Transverse colon (tissue), 4 donors: Measurements from ENCODE around the gene CD177. TPM values are rescaled to one million over a fixed set of nuclear protein-coding genes. Genes with fewer than 3 reads are reported as not detected.

Source experiments
- DNase-seq: peaks from one replicate; pipeline ENCODE4 v3.0.0-alpha.2; 2019
- H3K27ac ChIP-seq, 4 donors: fragments of 200-600 bp; sonication (generic); 2 replicates each; pipeline ENCODE4 v1.5.1; 2016 to 2018; ENCODE audit warnings: inconsistent platforms in 4 of 4
- H3K27me3 ChIP-seq: fragments of 200-600 bp; sonication (generic); 2 replicates; pipeline ENCODE4 v1.5.1; 2017; ENCODE audit warnings: inconsistent platforms
- H3K36me3 ChIP-seq, 4 donors: fragments of 200-600 bp; sonication (generic); 2 replicates each; pipeline ENCODE4 v1.5.1; 2017 to 2019; ENCODE audit warnings: inconsistent platforms in 4 of 4
- H3K4me1 ChIP-seq, 4 donors: fragments of 200-600 bp; sonication (generic); 2 replicates each; pipeline ENCODE4 v1.5.1; 2017 to 2020; ENCODE audit warnings: inconsistent platforms in 4 of 4
- H3K4me3 ChIP-seq, 4 donors: fragments of 200-600 bp; sonication (generic); 1 replicate in 1 of 4; 2 replicates in 3 of 4; pipeline versions ENCODE4 v1.5.1 to v1.6.1; 2017 to 2019; ENCODE audit warnings: inconsistent platforms in 4 of 4
- H3K9me3 ChIP-seq, 2 donors: fragments of 200-600 bp; sonication (generic); 2 replicates each; pipeline ENCODE4 v1.5.1; 2017 to 2019; ENCODE audit warnings: inconsistent platforms in 2 of 2
- EP300 ChIP-seq: sonication (generic); formaldehyde crosslinking; IDR thresholded peaks from one replicate; pipeline ENCODE4 v1.6.1; 2017; ENCODE audit warnings: antibody characterized with exemption, low read depth
- POLR2A ChIP-seq: fragments of 450-650 bp; IDR thresholded peaks from one replicate; pipeline ENCODE4 v1.6.1; 2016; ENCODE audit warnings: antibody characterized with exemption, mild to moderate bottlenecking, moderate library complexity
- POLR2AphosphoS5 ChIP-seq, 3 donors: sonication (generic); formaldehyde crosslinking; IDR thresholded peaks; one replicate each; pipeline ENCODE4 v1.6.1; 2016; ENCODE audit warnings: antibody characterized with exemption in 3 of 3
- WGBS, 2 donors: methylation state at CpG; one replicate each; pipeline ENCODE4 v1.1.5; 2018; ENCODE audit warnings: low coverage in 1 of 2; 5-methylcytosine and 5-hydroxymethylcytosine counted together
- in situ Hi-C, 4 donors: fragments of 200-750 bp; cut with MboI; loops; one replicate each; pipeline versions ENCODE4 v1.15.0 to v1.15.1; 2017; ENCODE audit warnings: low sequenced_read_pairs in 3 of 4, low pct_ligation_motif_present in 1 of 4, low pct_unique_long_range_greater_than_20kb in 1 of 4
- intact Hi-C: fragments of 100-400 bp; cut with DNase I; formaldehyde crosslinking; loops from one replicate; pipeline ENCODE4 v1.15.1; 2023; ENCODE audit warnings: low total_unique reads
- total RNA-seq, 4 donors: library from RNA; depleted of rRNA; stranded (reverse); fragments of >200 nt; gene quantifications; one replicate each; pipeline ENCODE4 v1.1.0, GENCODE V29; 2016
- TF ChIP-seq, protein P1 (sequence below), 5 experiments: fragments of 200-600 bp in 3 of 5; fragments of 450-650 bp in 2 of 5; sonication (generic) in 3 of 5; IDR thresholded peaks; 1 replicate in 2 of 5; 2 replicates in 3 of 5; pipeline ENCODE4 v1.5.1; 2016 to 2017; ENCODE audit warnings: antibody characterized with exemption in 5 of 5, inconsistent platforms in 3 of 5, mild to moderate bottlenecking in 2 of 5, moderate library complexity in 1 of 5

The CD177 gene
- total RNA-seq, 4 donors from 2014 or later: 12.1 to 720 (median 82.6) TPM

DNA sequence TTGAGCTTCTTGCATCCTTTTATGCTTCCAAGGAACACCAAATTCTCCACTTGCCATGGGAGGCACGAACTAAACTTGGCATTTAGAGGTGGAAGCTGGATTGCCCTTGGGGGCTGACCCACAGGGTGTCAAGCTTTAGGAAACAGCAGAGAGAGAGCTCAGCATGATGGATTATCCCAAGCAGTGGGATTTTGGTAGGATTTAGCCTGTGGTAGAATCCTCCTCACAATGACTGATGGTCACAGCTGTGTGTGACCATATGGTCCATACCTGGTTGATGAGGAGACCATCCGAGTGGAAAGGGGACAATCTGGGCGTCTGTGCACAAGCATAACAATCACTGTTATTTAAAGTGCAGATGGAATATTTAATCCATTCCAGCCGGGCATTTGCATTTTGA is 44.0 kb upstream of the CD177 start:
- no peaks in the 10 kb centered on the region for H3K4me1 ChIP-seq
- H3K9me3 ChIP-seq: no peaks in the 10 kb centered on the region
- H3K27ac ChIP-seq: no peak overlapping the region
- no peaks in the 10 kb centered on the region for H3K36me3 ChIP-seq
- intact Hi-C loops: no loop called here
- no peaks in the 10 kb centered on the region for H3K27me3 ChIP-seq
- H3K4me3 ChIP-seq: no peak overlapping the region
- 58 to 93% methylated on average over 3 to 4 of the region's 4 CpGs for WGBS, 2 donors
- in situ Hi-C loops: loop anchor here in 1 of 4 donors (25.0 kb wide), 1 partner anchor 122 kb away; the partner anchor contains the start of gene PSG5
- TF ChIP-seq, protein P1, sequence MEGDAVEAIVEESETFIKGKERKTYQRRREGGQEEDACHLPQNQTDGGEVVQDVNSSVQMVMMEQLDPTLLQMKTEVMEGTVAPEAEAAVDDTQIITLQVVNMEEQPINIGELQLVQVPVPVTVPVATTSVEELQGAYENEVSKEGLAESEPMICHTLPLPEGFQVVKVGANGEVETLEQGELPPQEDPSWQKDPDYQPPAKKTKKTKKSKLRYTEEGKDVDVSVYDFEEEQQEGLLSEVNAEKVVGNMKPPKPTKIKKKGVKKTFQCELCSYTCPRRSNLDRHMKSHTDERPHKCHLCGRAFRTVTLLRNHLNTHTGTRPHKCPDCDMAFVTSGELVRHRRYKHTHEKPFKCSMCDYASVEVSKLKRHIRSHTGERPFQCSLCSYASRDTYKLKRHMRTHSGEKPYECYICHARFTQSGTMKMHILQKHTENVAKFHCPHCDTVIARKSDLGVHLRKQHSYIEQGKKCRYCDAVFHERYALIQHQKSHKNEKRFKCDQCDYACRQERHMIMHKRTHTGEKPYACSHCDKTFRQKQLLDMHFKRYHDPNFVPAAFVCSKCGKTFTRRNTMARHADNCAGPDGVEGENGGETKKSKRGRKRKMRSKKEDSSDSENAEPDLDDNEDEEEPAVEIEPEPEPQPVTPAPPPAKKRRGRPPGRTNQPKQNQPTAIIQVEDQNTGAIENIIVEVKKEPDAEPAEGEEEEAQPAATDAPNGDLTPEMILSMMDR (IDR thresholded peaks at IDR 0.05): no peak
- TF ChIP-seq POLR2A (no peak), EP300 (no peak), POLR2AphosphoS5 (IDR thresholded peaks at IDR 0.05) (no peak)
- no peak for DNase-seq

DNA sequence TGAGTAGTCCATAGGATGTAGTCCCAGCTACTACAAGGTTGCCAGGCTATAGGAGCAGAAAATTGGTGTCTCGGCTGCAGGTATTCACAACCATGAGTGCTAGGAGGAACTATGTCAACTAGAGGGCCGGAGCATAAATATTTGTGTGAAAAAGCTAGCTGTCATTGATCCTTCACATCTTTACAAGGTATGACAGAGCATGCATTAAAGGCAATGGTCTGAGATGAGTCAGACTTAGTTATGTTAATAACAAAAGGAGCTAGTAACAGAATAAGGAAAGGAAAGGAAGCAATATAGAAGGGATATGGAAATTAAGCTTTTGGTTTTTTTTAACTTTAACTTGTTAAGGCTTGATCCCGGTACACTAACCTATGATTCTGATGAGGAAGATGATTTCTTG is 43.3 kb upstream of the CD177 start:
- Histone ChIP-seq H3K4me1 (no peaks in the 10 kb centered on the region), H3K9me3 (no peaks in the 10 kb centered on the region), H3K4me3 (no peak overlapping the region), H3K27me3 (no peaks in the 10 kb centered on the region), H3K36me3 (no peaks in the 10 kb centered on the region), H3K27ac (no peak overlapping the region)
- in situ Hi-C loops: loop anchor here in 1 of 4 donors (25.0 kb wide), 1 partner anchor 123 kb away; the partner anchor contains the start of gene PSG5
- no peak for DNase-seq
- intact Hi-C loops: no loop called here
- WGBS, 2 donors: 80 to 83% methylated on average over 3 of the region's 3 CpGs
- TF ChIP-seq POLR2A: no peak
- TF ChIP-seq EP300: no peak
- TF ChIP-seq, protein P1 (IDR thresholded peaks at IDR 0.05): no peak
- TF ChIP-seq POLR2AphosphoS5 (IDR thresholded peaks at IDR 0.05): no peak

DNA sequence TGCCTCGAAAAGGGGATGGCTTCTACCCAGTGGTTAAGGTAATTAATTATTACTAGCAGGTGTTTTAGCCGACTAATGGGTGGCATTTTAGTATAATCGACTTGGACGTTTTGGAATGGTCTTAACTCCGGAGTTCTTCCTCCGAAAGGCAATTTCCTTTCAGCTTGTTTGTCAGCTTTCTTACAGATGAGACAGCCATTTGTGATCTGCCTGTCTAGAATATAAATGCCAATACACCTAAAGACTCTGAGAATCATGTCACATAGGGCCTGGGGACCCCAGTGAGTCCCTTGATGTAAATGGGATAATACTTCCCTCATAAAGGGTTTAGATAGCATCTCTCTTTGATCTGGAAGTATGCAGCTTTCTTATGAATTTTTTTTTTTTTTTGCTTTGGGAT is 42.2 kb upstream of the CD177 start:
- DNase-seq: no peak

DNA sequence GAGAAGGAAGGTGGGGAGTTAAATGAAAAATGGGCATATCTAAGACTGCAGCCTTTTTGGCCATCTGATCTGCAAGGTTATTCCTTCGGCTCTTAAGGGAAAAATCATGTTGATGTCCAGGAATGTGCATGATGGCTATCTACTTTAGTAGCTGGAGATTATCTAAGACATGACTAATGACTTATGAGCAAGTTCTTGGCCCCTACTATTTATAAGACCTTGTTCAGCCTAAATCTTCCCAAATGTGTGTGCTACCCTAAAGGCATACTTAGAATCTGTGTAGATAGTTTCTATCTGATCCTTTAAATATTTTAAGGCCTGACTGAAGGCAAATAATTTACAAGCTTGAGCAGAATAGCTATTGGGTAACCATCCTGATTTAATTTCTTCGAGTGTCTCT is 41.8 kb upstream of the CD177 start:
- DNase-seq: no peak
- Histone ChIP-seq H3K27ac (no peak overlapping the region), H3K9me3 (no peaks in the 10 kb centered on the region), H3K4me1 (no peaks in the 10 kb centered on the region), H3K27me3 (no peaks in the 10 kb centered on the region), H3K36me3 (no peaks in the 10 kb centered on the region), H3K4me3 (no peak overlapping the region)
- 70 to 80% methylated on average over 1 to 2 of the region's 2 CpGs for WGBS, 2 donors
- in situ Hi-C loops: loop anchor here in 1 of 4 donors (25.0 kb wide), 1 partner anchor 124 kb away; the partner anchor contains the start of gene PSG5
- intact Hi-C loops: no loop called here
- TF ChIP-seq POLR2AphosphoS5 (IDR thresholded peaks at IDR 0.05): no peak

More for the DNA sequence above, 42.2 kb upstream of the CD177 start:
- 78 to 84% methylated on average over 5 to 6 of the region's 6 CpGs for WGBS, 2 donors
- Histone ChIP-seq H3K27me3 (no peaks in the 10 kb centered on the region), H3K4me3 (no peak overlapping the region), H3K9me3 (no peaks in the 10 kb centered on the region), H3K4me1 (no peaks in the 10 kb centered on the region), H3K27ac (no peak overlapping the region), H3K36me3 (no peaks in the 10 kb centered on the region)
- intact Hi-C loops (no loop called here), in situ Hi-C loops (loop anchor here in 1 of 4 donors (25.0 kb wide), 1 partner anchor 124 kb away; the partner anchor contains the start of gene PSG5)
- no peak for TF ChIP-seq EP300
- TF ChIP-seq POLR2A: no peak
- TF ChIP-seq, protein P1 (IDR thresholded peaks at IDR 0.05): no peak
- no peak for TF ChIP-seq POLR2AphosphoS5 (IDR thresholded peaks at IDR 0.05)
